HFF-Myc (cell line): ENCODE results near the gene LGR4.
A peak's percentile ranks its signal among the peaks of the same experiment; 100 is the strongest.

ENCODE experiments used
- DNase-seq: peaks from one replicate; pipeline ENCODE4 v3.0.0-alpha.2; 2011; ENCODE audit warnings: low read depth; ENCODE audit errors: extremely low read depth
- H3K4me3 ChIP-seq: replicated peaks from 2 replicates; pipeline ENCODE4 v1.5.1; 2011; ENCODE audit warnings: low read depth, mild to moderate bottlenecking, control low read depth, low read length
- CTCF ChIP-seq: IDR thresholded peaks from 2 replicates; pipeline ENCODE4 v1.5.1; 2012; ENCODE audit warnings: mild to moderate bottlenecking, low read depth, low read length, control low read depth; ENCODE audit errors: missing control alignments

Gene LGR4

GRCh38 chr11:27485930-27486773 is 13.6 kb upstream of the LGR4 start:
- H3K4me3 ChIP-seq = no peak overlapping the region
- peak; percentile 52 for DNase-seq
- TF ChIP-seq CTCF = peak; percentile 66

- H3K4me3 ChIP-seq = no peak overlapping the region
- DNase-seq = no peak
- no peak for TF ChIP-seq CTCF
Observed at GRCh38 chr11:27482793-27483192, 10.2 kb upstream of the LGR4 start.

- TF ChIP-seq CTCF = no peak
- no peak overlapping the region for H3K4me3 ChIP-seq
- DNase-seq = no peak
Observed at GRCh38 chr11:27481992-27482391, 9.4 kb upstream of the LGR4 start.

- H3K4me3 ChIP-seq = no peak overlapping the region
- no peak for TF ChIP-seq CTCF
- no peak for DNase-seq
Observed at GRCh38 chr11:27477831-27478230, 5.2 kb upstream of the LGR4 start.

GRCh38 chr11:27477243-27477642 is 4.7 kb upstream of the LGR4 start:
- TF ChIP-seq CTCF = no peak
- DNase-seq = no peak
- H3K4me3 ChIP-seq = no peak overlapping the region

GRCh38 chr11:27475622-27476021 is 3.0 kb upstream of the LGR4 start:
- no peak for TF ChIP-seq CTCF
- no peak overlapping the region for H3K4me3 ChIP-seq
- DNase-seq = no peak

GRCh38 chr11:27473017-27473406 is 422 bp upstream of the LGR4 start:
- H3K4me3 ChIP-seq = peak overlapping the region; percentile 63
- no peak for TF ChIP-seq CTCF
- no peak for DNase-seq
